Neural progenitor cell (in vitro differentiated cells): ENCODE results near the gene RRAS.

Experiments used
- EZH2phosphoT487 ChIP-seq: fragments of 200-600 bp; sonication (generic); IDR thresholded peaks from 2 replicates; pipeline ENCODE4 v1.6.1; 2017; ENCODE audit warnings: antibody characterized with exemption
- TF ChIP-seq, protein P1 (sequence below): fragments of 200-600 bp; sonication (generic); IDR thresholded peaks from 2 replicates; pipeline ENCODE4 v1.5.1; 2017; ENCODE audit warnings: antibody characterized with exemption, mild to moderate bottlenecking

DNA sequence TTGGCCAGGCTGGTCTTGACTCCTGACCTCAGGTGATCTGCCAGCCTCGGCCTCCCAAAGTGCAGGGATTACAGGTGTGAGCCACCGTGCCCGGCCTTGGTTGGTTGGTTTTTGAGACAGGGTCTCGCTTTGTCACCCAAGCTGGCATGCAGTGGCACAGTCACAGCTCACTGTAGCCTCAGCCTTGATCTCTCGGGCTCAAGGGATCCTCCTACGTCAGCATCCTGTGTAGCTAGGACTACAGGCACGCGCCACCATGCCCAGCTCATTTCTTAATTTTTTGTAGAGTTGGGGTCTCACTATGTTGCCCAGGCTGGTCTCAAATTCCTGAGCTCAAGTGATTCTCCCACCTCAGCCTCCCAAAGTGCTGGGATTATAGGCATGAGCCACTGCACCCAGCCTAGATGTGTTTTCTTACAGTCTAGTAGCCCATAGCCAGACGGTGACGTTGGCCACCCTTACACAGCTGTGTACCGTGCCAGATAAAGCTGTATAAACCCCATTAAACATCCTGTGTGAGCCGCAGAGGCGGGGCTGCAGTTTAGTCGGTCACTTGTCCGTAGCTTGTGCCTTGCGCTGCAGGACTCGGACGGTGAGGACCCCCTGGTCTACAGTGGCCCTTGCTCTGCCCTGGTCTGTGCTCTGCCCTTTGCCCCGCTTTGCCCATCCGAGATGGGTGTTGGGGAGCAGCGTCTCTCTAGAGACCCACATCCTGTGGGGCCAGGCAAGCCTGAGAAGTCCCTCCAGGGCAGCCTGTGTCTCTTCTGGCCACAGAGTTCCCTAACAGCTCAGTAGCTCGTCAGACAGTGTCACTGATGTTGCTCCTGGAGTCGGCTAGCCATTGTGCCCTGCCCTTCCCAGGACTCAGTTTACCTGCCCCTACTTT is 15.9 kb upstream of the RRAS start:
- no peak for TF ChIP-seq EZH2phosphoT487
- TF ChIP-seq, protein P1, sequence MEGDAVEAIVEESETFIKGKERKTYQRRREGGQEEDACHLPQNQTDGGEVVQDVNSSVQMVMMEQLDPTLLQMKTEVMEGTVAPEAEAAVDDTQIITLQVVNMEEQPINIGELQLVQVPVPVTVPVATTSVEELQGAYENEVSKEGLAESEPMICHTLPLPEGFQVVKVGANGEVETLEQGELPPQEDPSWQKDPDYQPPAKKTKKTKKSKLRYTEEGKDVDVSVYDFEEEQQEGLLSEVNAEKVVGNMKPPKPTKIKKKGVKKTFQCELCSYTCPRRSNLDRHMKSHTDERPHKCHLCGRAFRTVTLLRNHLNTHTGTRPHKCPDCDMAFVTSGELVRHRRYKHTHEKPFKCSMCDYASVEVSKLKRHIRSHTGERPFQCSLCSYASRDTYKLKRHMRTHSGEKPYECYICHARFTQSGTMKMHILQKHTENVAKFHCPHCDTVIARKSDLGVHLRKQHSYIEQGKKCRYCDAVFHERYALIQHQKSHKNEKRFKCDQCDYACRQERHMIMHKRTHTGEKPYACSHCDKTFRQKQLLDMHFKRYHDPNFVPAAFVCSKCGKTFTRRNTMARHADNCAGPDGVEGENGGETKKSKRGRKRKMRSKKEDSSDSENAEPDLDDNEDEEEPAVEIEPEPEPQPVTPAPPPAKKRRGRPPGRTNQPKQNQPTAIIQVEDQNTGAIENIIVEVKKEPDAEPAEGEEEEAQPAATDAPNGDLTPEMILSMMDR: no peak
